A549 (cell line): ENCODE measurements around the gene DCHS2. TPM values are rescaled to one million over a fixed set of nuclear protein-coding genes. Genes with fewer than 3 reads are reported as not detected.

ENCODE experiments used
- ATAC-seq, 2 experiments: fragments of 200-7000 bp in 1 of 2; fragments of >200 bp in 1 of 2; cut with Nextera tagmentation in 1 of 2; cut with Tn5 transposase in 1 of 2; 3 replicates each; pipeline versions ENCODE4 v1.8.0 to v1.9.1; 2018 to 2020; ENCODE audit warnings: mild to moderate bottlenecking in 1 of 2, moderate library complexity in 1 of 2
- CTCF ChIA-PET: fragments of 300-600 bp; sonication (Branson Sonifier 250); formaldehyde crosslinking; extraction: SDS; loops from one replicate; lab custom pipeline; 2021; ENCODE audit warnings: antibody characterized with exemption, inconsistent platforms; lab: Yijun Ruan, JAX
- POLR2A ChIA-PET: fragments of 350-600 bp; formaldehyde crosslinking; extraction: SDS; loops from one replicate; lab custom pipeline; 2021; ENCODE audit warnings: antibody characterized with exemption, inconsistent platforms; lab: Yijun Ruan, JAX
- DNase-seq, 2 experiments: peaks; one replicate each; pipeline versions ENCODE4 v3.0.0 to v3.0.0-alpha.2; 2011 to 2016; ENCODE audit warnings: low read depth in 1 of 2, low spot score in 1 of 2
- FAIRE-seq: peaks from 2 replicates; lab custom pipeline; 2011; peaks lifted over from hg19 to GRCh38; lab: Jason Lieb, UNC
- H3K27ac ChIP-seq, 2 experiments: fragments of >200 bp; sonication (Bioruptor Twin); formaldehyde crosslinking; 3 replicates each; pipeline ENCODE4 v1.5.1; 2016 to 2017
- H3K4me1 ChIP-seq: fragments of >200 bp; sonication (Bioruptor Twin); formaldehyde crosslinking; 3 replicates; pipeline ENCODE4 v1.6.1; 2016
- H3K4me2 ChIP-seq: fragments of >200 bp; sonication (Bioruptor Twin); formaldehyde crosslinking; 3 replicates; pipeline ENCODE4 v1.6.1; 2016
- H3K4me3 ChIP-seq: fragments of >200 bp; sonication (Bioruptor Twin); formaldehyde crosslinking; 3 replicates; pipeline ENCODE4 v1.5.1; 2016
- H3K9me3 ChIP-seq: fragments of >200 bp; sonication (Bioruptor Twin); formaldehyde crosslinking; 3 replicates; pipeline ENCODE4 v1.6.1; 2016
- CBX2 ChIP-seq: fragments of 200-600 bp; sonication (generic); IDR thresholded peaks from 2 replicates; pipeline ENCODE4 v1.6.1; 2016; ENCODE audit warnings: low read depth, mild to moderate bottlenecking, borderline replicate concordance
- CEBPB ChIP-seq, 2 experiments: fragments of >200 bp in 1 of 2; sonication (Bioruptor Twin) in 1 of 2; formaldehyde crosslinking in 1 of 2; IDR thresholded peaks; 2 replicates each; pipeline ENCODE4 v1.6.1; 2012 to 2016
- EHF ChIP-seq: fragments of 250-450 bp; sonication (Bioruptor Pico); IDR thresholded peaks from 2 replicates; pipeline ENCODE4 v1.5.0; 2020; ENCODE audit warnings: mild to moderate bottlenecking
- ESRRA ChIP-seq: fragments of 150-350 bp; IDR thresholded peaks from 2 replicates; pipeline ENCODE4 v1.6.1; 2014; ENCODE audit warnings: mild to moderate bottlenecking, low read length, borderline replicate concordance
- FOSB ChIP-seq: fragments of 250-450 bp; sonication (Bioruptor Pico); IDR thresholded peaks from 2 replicates; pipeline ENCODE4 v1.5.0; 2020; ENCODE audit warnings: mild to moderate bottlenecking, moderate library complexity
- FOSL2 ChIP-seq, 2 experiments: fragments of 450-650 bp in 1 of 2; fragments of >200 bp in 1 of 2; sonication (Bioruptor Twin) in 1 of 2; formaldehyde crosslinking; IDR thresholded peaks; 2 replicates each; pipeline versions ENCODE4 v1.5.0 to v1.6.1; 2016 to 2020; ENCODE audit warnings: mild to moderate bottlenecking in 1 of 2, moderate library complexity in 1 of 2
- FOXS1 ChIP-seq: fragments of 250-450 bp; sonication (Bioruptor Pico); IDR thresholded peaks from 2 replicates; pipeline ENCODE4 v1.5.0; 2020; ENCODE audit warnings: mild to moderate bottlenecking, moderate library complexity
- GATA3 ChIP-seq: IDR thresholded peaks from 2 replicates; pipeline ENCODE4 v1.6.1; 2012; ENCODE audit warnings: borderline replicate concordance
- HDAC2 ChIP-seq: fragments of 200-600 bp; sonication (generic); IDR thresholded peaks from 2 replicates; pipeline ENCODE4 v1.6.1; 2016
- HEYL ChIP-seq: fragments of 250-450 bp; sonication (Bioruptor Pico); IDR thresholded peaks from 2 replicates; pipeline ENCODE4 v1.8.0; 2021; ENCODE audit warnings: mild to moderate bottlenecking, moderate library complexity
- HOXA7 ChIP-seq: fragments of 250-450 bp; sonication (Bioruptor Pico); IDR thresholded peaks from 2 replicates; pipeline ENCODE4 v1.5.0; 2020; ENCODE audit warnings: mild to moderate bottlenecking, moderate library complexity
- JUNB ChIP-seq: fragments of >200 bp; sonication (Bioruptor Twin); formaldehyde crosslinking; IDR thresholded peaks from 2 replicates; pipeline ENCODE4 v1.6.1; 2016
- MAZ ChIP-seq: fragments of 150-350 bp; IDR thresholded peaks from 2 replicates; pipeline ENCODE4 v1.6.1; 2014; ENCODE audit warnings: antibody characterized with exemption, low read depth, low read length, borderline replicate concordance
- NPAS2 ChIP-seq: fragments of 250-450 bp; sonication (Bioruptor Pico); IDR thresholded peaks from 2 replicates; pipeline ENCODE4 v1.8.0; 2022; ENCODE audit warnings: mild to moderate bottlenecking, moderate library complexity, borderline replicate concordance
- NR3C1 ChIP-seq: fragments of >200 bp; sonication (Bioruptor Twin); formaldehyde crosslinking; IDR thresholded peaks from 3 replicates; pipeline ENCODE4 v1.6.1; 2017
- POLR2A ChIP-seq: IDR thresholded peaks from 2 replicates; pipeline ENCODE4 v1.6.1; 2012; ENCODE audit warnings: mild to moderate bottlenecking, low read length
- POLR2AphosphoS2 ChIP-seq: conservative IDR thresholded peaks from 2 replicates; pipeline ENCODE4 v1.6.1; 2012; ENCODE audit warnings: low read length, improper control_type of control experiment, inconsistent platforms
- RFX5 ChIP-seq: fragments of 450-650 bp; IDR thresholded peaks from 2 replicates; pipeline ENCODE4 v1.7.1; 2014; ENCODE audit warnings: antibody characterized with exemption, mild to moderate bottlenecking, moderate library complexity
- RNF2 ChIP-seq: fragments of 200-600 bp; sonication (generic); IDR thresholded peaks from 2 replicates; pipeline ENCODE4 v1.6.1; 2016; ENCODE audit warnings: low read depth, mild to moderate bottlenecking, antibody characterized with exemption, moderate library complexity, borderline replicate concordance
- SMC3 ChIP-seq: fragments of >200 bp; sonication (Bioruptor Twin); formaldehyde crosslinking; IDR thresholded peaks from 3 replicates; pipeline ENCODE4 v1.6.1; 2018; ENCODE audit warnings: inconsistent platforms
- TFCP2L1 ChIP-seq: fragments of 250-450 bp; sonication (Bioruptor Pico); IDR thresholded peaks from 2 replicates; pipeline ENCODE4 v1.5.0; 2021; ENCODE audit warnings: mild to moderate bottlenecking
- ZC3H11A ChIP-seq: fragments of 450-650 bp; IDR thresholded peaks from 2 replicates; pipeline ENCODE4 v1.6.1; 2014; ENCODE audit warnings: antibody characterized with exemption, mild to moderate bottlenecking
- ZSCAN20 ChIP-seq: fragments of 250-450 bp; sonication (Bioruptor Pico); IDR thresholded peaks from 2 replicates; pipeline ENCODE4 v1.8.0; 2022; ENCODE audit warnings: mild to moderate bottlenecking, moderate library complexity
- WGBS: methylation state at CpG from one replicate; pipeline ENCODE4 v1.1.6; 2017; ENCODE audit errors: missing lambda C conversion rate; 5-methylcytosine and 5-hydroxymethylcytosine counted together
- polyA plus RNA-seq, 4 experiments: library from polyadenylated mRNA; depleted of rRNA in 3 of 4; stranded (reverse); fragments of >200 nt; fragmentation: RNase III in 1 of 4; extraction: RNeasy Plus Mini Kit Qiagen cat#74134 plus additional on column Dnase treatment in 1 of 4; gene quantifications; 2 replicates in 3 of 4; 3 replicates in 1 of 4; pipeline ENCODE4 v1.2.3, GENCODE V29; 2011 to 2017
- TF ChIP-seq, protein P1 (sequence below): fragments of >200 bp; sonication (Bioruptor Twin); formaldehyde crosslinking; IDR thresholded peaks from 3 replicates; pipeline ENCODE4 v1.5.1; 2016
- TF ChIP-seq, protein P2 (sequence below): IDR thresholded peaks from 2 replicates; pipeline ENCODE4 v1.6.1; 2012; ENCODE audit warnings: low read depth, borderline replicate concordance
- TF ChIP-seq, protein P3 (sequence below): fragments of 450-650 bp; IDR thresholded peaks from 2 replicates; pipeline ENCODE4 v1.6.1; 2014; ENCODE audit warnings: antibody characterized with exemption
- TF ChIP-seq, protein P4 (sequence below): IDR thresholded peaks from 2 replicates; pipeline ENCODE4 v1.6.1; 2012

The DCHS2 gene
- polyA plus RNA-seq, 2 of the 4 experiments (the other 2 are of a cell fraction), result 0.06 TPM; not detected in 1

DNA sequence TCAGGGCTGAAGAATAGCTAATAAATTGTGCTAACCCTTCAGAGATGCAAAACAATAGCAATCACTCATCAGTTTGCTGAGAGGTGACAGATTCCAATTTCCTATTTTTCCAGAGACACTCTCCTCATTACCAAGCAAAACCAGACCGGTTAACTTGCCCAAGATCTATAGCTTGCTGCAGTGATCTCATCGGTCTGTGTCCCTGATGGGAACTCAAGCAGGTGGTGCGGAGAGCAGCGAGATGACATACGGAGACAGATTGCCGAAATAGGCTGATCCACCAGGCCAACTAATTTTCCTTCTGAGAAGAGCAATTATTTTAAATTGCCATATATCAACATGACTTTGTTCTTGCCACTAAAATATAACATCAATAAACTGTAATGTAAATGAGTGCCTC, 10.5 kb upstream of the DCHS2 start:
- POLR2A ChIA-PET, result no interaction called here
- Histone ChIP-seq H3K4me1 (no peaks in the 10 kb centered on the region), H3K4me2 (no peak overlapping the region), H3K4me3 (no peak overlapping the region), H3K9me3 (no peaks in the 10 kb centered on the region), H3K27ac (no peak overlapping the region)
- TF ChIP-seq CEBPB (IDR thresholded peaks at IDR 0.05), result no peak
- TF ChIP-seq, protein P1, sequence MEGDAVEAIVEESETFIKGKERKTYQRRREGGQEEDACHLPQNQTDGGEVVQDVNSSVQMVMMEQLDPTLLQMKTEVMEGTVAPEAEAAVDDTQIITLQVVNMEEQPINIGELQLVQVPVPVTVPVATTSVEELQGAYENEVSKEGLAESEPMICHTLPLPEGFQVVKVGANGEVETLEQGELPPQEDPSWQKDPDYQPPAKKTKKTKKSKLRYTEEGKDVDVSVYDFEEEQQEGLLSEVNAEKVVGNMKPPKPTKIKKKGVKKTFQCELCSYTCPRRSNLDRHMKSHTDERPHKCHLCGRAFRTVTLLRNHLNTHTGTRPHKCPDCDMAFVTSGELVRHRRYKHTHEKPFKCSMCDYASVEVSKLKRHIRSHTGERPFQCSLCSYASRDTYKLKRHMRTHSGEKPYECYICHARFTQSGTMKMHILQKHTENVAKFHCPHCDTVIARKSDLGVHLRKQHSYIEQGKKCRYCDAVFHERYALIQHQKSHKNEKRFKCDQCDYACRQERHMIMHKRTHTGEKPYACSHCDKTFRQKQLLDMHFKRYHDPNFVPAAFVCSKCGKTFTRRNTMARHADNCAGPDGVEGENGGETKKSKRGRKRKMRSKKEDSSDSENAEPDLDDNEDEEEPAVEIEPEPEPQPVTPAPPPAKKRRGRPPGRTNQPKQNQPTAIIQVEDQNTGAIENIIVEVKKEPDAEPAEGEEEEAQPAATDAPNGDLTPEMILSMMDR, result no peak
- TF ChIP-seq, protein P2, sequence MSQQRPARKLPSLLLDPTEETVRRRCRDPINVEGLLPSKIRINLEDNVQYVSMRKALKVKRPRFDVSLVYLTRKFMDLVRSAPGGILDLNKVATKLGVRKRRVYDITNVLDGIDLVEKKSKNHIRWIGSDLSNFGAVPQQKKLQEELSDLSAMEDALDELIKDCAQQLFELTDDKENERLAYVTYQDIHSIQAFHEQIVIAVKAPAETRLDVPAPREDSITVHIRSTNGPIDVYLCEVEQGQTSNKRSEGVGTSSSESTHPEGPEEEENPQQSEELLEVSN, result no peak
- TF ChIP-seq, protein P3, sequence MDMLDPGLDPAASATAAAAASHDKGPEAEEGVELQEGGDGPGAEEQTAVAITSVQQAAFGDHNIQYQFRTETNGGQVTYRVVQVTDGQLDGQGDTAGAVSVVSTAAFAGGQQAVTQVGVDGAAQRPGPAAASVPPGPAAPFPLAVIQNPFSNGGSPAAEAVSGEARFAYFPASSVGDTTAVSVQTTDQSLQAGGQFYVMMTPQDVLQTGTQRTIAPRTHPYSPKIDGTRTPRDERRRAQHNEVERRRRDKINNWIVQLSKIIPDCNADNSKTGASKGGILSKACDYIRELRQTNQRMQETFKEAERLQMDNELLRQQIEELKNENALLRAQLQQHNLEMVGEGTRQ, result no peak
- TF ChIP-seq NR3C1, result no peak
- TF ChIP-seq, protein P4, sequence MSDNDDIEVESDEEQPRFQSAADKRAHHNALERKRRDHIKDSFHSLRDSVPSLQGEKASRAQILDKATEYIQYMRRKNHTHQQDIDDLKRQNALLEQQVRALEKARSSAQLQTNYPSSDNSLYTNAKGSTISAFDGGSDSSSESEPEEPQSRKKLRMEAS, result no peak
- TF ChIP-seq ZC3H11A, result no peak
- TF ChIP-seq SMC3, result no peak
- no peak for TF ChIP-seq POLR2A
- no peak for TF ChIP-seq EHF (CRISPR knock-in tag)
- no peak for TF ChIP-seq ZSCAN20 (CRISPR knock-in tag)
- no peak for TF ChIP-seq CBX2
- no peak for TF ChIP-seq JUNB
- no peak for TF ChIP-seq MAZ
- no peak for TF ChIP-seq POLR2AphosphoS2
- no peak for TF ChIP-seq HEYL
- no peak for TF ChIP-seq NPAS2
- TF ChIP-seq FOSB, result no peak
- TF ChIP-seq ESRRA, result no peak
- DNase-seq (no peak), FAIRE-seq (no peak), ATAC-seq (no peak)
- CTCF ChIA-PET, result interaction anchor here (0.8 to 1.2 kb wide), 2 partner anchors 11 to 116 kb away, joined by 3 read pairs; no protein-coding TSS in a partner anchor
- WGBS, result 41% methylated on average over 6 of the region's 6 CpGs

DNA sequence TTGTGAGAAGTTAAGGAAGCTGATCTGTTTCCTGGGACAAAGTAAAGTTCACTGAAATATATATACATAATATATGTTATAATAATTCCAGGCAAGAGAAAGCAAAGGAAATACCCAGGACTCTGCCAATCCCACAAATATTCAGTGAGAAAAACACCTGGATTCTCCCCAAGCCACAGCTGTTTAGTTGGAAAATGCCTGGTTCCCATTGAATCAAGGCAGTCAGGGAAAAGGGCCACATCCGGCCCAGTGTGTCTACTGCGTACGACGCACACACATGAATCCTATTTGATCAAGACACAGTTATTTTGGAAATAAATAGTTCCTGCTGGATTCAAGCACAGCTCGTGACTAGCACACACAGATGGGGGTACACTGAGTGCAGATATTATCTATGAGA, 6.3 kb upstream of the DCHS2 start:
- DNase-seq, result no peak
- Histone ChIP-seq H3K9me3 (no peaks in the 10 kb centered on the region), H3K4me3 (no peak overlapping the region), H3K4me2 (no peak overlapping the region), H3K27ac (no peak overlapping the region), H3K4me1 (no peaks in the 10 kb centered on the region)
- FAIRE-seq, result no peak
- ChIA-PET CTCF (no interaction called here), POLR2A (no interaction called here)
- TF ChIP-seq CEBPB (IDR thresholded peaks at IDR 0.05), result no peak
- TF ChIP-seq ESRRA, result no peak
- TF ChIP-seq FOXS1 (CRISPR knock-in tag), result no peak
- no peak for TF ChIP-seq FOSL2 (IDR thresholded peaks at IDR 0.05)
- no peak for TF ChIP-seq FOSL2 (CRISPR knock-in tag; IDR thresholded peaks at IDR 0.05)
- no peak for TF ChIP-seq FOSB
- no peak for TF ChIP-seq HOXA7 (CRISPR knock-in tag)
- TF ChIP-seq TFCP2L1, result no peak
- no peak for TF ChIP-seq RFX5
- no peak for TF ChIP-seq HDAC2
- no peak for TF ChIP-seq POLR2AphosphoS2
- TF ChIP-seq GATA3, result no peak
- no peak for TF ChIP-seq RNF2
- TF ChIP-seq JUNB, result no peak
- no peak for TF ChIP-seq ZSCAN20 (CRISPR knock-in tag)
- no peak for ATAC-seq
- WGBS, result 72% methylated on average over 5 of the region's 5 CpGs
